Parathyroid adenoma (tissue), 2 donors: ENCODE measurements around the gene RAB8A.

Experiments
- H2AFZ ChIP-seq: fragments of 300-600 bp; sonication (generic); one replicate; pipeline ENCODE4 v1.7.0; 2017; ENCODE audit warnings: antibody characterized with exemption, mild to moderate bottlenecking
- H3K27ac ChIP-seq: fragments of 300-600 bp; sonication (generic); one replicate; pipeline ENCODE4 v1.7.0; 2017
- H3K27me3 ChIP-seq: fragments of 300-600 bp; sonication (generic); one replicate; pipeline ENCODE4 v1.7.0; 2017; ENCODE audit warnings: low read length; ENCODE audit not compliant: control insufficient read depth, insufficient read depth
- H3K36me3 ChIP-seq: fragments of 300-600 bp; sonication (generic); one replicate; pipeline ENCODE4 v1.7.0; 2017; ENCODE audit warnings: low read length; ENCODE audit not compliant: control insufficient read depth, insufficient read depth
- H3K4me1 ChIP-seq: fragments of 300-600 bp; sonication (generic); one replicate; pipeline ENCODE4 v1.7.0; 2017; ENCODE audit warnings: control low read depth
- H3K4me2 ChIP-seq: fragments of 300-600 bp; sonication (generic); one replicate; pipeline ENCODE4 v1.7.0; 2017; ENCODE audit warnings: low read length
- H3K4me3 ChIP-seq: fragments of 300-600 bp; sonication (generic); one replicate; pipeline ENCODE4 v1.7.0; 2017; ENCODE audit warnings: low read depth, low read length
- H3K79me2 ChIP-seq: fragments of 300-600 bp; sonication (generic); one replicate; pipeline ENCODE4 v1.7.0; 2017; ENCODE audit warnings: control low read depth
- H3K9ac ChIP-seq: fragments of 300-600 bp; sonication (generic); one replicate; pipeline ENCODE4 v1.7.0; 2017; ENCODE audit warnings: mild to moderate bottlenecking
- H3K9me3 ChIP-seq: fragments of 300-600 bp; sonication (generic); one replicate; pipeline ENCODE4 v1.7.0; 2017; ENCODE audit warnings: low read length; ENCODE audit not compliant: control insufficient read depth
- TF ChIP-seq, protein P1 (sequence below): fragments of 300-600 bp; sonication (generic); IDR thresholded peaks from one replicate; pipeline ENCODE4 v1.7.0; 2017; ENCODE audit warnings: antibody characterized with exemption, mild to moderate bottlenecking
- donor health status: primary hyperparathyroidism.

Gene RAB8A

DNA sequence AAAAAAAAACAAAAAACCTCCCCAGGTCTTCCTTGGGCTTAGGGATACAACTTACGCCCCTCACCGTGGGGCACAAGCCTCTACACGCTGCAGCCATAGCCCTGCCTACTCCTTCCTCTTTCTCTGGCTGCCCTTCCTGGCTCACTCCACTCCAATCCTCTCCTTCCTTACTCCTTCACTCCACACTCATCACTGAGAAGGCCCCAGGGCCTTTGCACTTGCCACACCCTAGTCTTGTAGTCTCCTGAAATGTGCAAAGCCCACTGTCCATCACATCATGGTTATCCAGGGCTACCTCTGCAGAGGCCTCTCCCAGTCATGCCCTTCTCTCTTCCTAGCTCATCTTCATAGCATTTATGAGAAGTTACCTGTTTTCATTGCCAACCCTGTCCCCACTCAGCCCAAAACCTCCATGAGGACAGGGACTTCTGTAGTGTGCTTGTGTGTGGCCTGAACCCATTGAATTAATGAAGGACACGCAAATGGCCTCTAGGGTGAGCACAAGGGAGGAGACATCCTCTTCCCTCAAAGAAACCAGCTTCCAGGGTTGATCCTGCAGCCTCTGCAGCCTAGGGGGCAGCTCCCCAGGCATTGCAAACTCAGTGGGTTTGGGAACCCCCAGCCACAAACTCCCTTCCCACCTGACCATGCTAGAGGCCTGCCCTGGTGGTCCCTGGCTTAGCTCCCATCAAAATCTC, 23.9 kb downstream of the RAB8A start:
- H2AFZ ChIP-seq = no peak overlapping the region
- no peaks in the 10 kb centered on the region for H3K4me1 ChIP-seq
- no peak overlapping the region for H3K9ac ChIP-seq
- H3K79me2 ChIP-seq = no peaks in the 10 kb centered on the region
- H3K36me3 ChIP-seq = no peaks in the 10 kb centered on the region
- no peaks in the 10 kb centered on the region for H3K27me3 ChIP-seq
- TF ChIP-seq, protein P1, sequence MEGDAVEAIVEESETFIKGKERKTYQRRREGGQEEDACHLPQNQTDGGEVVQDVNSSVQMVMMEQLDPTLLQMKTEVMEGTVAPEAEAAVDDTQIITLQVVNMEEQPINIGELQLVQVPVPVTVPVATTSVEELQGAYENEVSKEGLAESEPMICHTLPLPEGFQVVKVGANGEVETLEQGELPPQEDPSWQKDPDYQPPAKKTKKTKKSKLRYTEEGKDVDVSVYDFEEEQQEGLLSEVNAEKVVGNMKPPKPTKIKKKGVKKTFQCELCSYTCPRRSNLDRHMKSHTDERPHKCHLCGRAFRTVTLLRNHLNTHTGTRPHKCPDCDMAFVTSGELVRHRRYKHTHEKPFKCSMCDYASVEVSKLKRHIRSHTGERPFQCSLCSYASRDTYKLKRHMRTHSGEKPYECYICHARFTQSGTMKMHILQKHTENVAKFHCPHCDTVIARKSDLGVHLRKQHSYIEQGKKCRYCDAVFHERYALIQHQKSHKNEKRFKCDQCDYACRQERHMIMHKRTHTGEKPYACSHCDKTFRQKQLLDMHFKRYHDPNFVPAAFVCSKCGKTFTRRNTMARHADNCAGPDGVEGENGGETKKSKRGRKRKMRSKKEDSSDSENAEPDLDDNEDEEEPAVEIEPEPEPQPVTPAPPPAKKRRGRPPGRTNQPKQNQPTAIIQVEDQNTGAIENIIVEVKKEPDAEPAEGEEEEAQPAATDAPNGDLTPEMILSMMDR = no peak
- no peak overlapping the region for H3K4me2 ChIP-seq
- H3K4me3 ChIP-seq = no peak overlapping the region
- H3K9me3 ChIP-seq = no peaks in the 10 kb centered on the region
- H3K27ac ChIP-seq = no peak overlapping the region

DNA sequence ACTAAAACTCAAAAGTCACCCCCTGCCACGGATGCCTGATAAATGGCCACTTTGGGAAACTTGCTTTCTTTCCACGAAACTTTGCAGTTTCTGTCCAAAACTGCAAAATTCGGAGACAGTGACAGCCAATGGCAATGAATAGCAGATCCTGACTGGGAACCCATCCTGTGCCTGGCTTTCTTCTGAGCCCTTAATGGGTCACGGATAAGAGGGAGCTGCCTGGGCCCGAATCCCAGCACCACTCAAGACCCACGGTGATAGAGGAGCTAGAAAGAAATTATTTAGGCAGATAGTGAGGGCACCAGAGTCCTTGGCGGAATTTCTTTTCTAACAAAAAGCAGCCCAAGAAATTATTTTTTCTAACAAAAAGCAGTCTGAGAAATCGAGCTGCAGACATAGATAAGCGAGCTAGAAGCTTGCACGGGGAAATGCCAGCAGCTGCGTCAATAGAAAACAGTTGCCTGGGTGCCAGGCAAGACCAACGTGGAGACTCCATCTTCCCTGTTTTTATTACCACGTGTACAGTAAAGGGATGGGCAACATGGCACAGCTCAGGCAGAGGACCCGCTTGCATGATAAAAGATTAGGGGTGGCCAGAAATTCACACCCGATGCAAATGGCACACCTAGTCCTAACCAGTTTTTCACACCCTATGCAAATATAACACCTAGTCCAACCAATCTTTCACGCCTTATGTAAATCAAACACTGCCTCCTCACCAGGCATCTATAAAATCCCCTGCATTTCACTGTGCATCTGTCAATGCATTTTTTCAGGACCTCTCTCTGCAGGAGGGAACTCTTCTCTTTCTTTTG, 24.7 kb downstream of the RAB8A start:
- no peaks in the 10 kb centered on the region for H3K79me2 ChIP-seq
- H3K4me2 ChIP-seq = no peak overlapping the region
- TF ChIP-seq, protein P1 = no peak
- no peak overlapping the region for H3K27ac ChIP-seq
- H3K27me3 ChIP-seq = no peaks in the 10 kb centered on the region
- H3K4me1 ChIP-seq = no peaks in the 10 kb centered on the region
- H2AFZ ChIP-seq = no peak overlapping the region
- no peaks in the 10 kb centered on the region for H3K9me3 ChIP-seq
- H3K36me3 ChIP-seq = no peaks in the 10 kb centered on the region
- no peak overlapping the region for H3K9ac ChIP-seq
- no peak overlapping the region for H3K4me3 ChIP-seq

DNA sequence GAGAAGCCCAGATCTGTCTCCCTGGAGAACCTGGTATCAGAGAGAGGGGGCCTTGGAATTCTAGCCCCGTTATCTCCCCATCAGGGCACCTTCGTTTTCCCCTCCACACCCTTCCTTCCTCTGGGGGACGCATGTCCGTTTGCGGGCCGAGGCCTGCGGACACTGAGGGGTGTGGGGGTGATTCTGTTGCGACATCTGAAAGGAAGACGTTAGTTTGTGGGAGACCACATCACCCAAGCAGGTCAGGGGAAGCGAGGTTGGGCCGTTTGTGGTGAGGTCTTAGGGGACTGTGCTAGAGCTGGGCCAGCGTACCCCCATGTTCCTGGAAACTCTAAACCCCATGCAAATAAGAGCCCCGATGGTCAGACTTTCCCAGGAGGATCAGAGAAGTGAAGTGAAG, 28.1 kb downstream of the RAB8A start:
- H3K27me3 ChIP-seq = no peaks in the 10 kb centered on the region
- no peak overlapping the region for H3K27ac ChIP-seq
- no peaks in the 10 kb centered on the region for H3K4me1 ChIP-seq
- H3K9me3 ChIP-seq = no peaks in the 10 kb centered on the region
- no peak overlapping the region for H3K4me3 ChIP-seq
- H3K79me2 ChIP-seq = no peaks in the 10 kb centered on the region
- H3K4me2 ChIP-seq = no peak overlapping the region
- H3K9ac ChIP-seq = no peak overlapping the region
- no peak overlapping the region for H2AFZ ChIP-seq
- TF ChIP-seq, protein P1 = no peak
- no peaks in the 10 kb centered on the region for H3K36me3 ChIP-seq

DNA sequence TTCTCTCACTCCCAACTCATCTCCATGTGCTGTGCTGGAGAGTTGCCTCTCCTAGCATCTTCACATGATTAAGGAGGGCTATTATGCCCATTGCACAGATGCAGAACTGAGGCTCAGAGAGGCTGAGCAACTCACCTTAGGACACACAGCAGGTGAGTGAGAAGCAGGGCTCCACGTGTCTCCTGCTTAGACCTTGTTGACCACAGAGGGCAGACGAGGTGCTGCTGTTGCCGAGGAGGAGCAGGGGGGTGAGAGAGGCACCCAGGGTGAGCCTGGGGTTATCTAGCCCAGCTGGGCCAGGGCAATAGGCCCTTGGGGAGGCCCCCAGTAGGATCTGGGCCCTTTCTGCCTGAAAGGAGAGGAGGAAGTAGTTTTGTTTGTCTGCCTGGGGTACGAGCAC, 29.4 kb downstream of the RAB8A start:
- H3K79me2 ChIP-seq = no peaks in the 10 kb centered on the region
- H3K27ac ChIP-seq = no peak overlapping the region
- H3K36me3 ChIP-seq = no peaks in the 10 kb centered on the region

More for the DNA sequence above, 29.4 kb downstream of the RAB8A start:
- Histone ChIP-seq H3K4me3 (no peak overlapping the region), H3K9ac (no peak overlapping the region), H3K9me3 (no peaks in the 10 kb centered on the region), H2AFZ (no peak overlapping the region), H3K4me2 (no peak overlapping the region), H3K4me1 (no peaks in the 10 kb centered on the region), H3K27me3 (no peaks in the 10 kb centered on the region)
- TF ChIP-seq, protein P1 = no peak
